ENCODE measurements around the gene PTPRN2.

DNA sequence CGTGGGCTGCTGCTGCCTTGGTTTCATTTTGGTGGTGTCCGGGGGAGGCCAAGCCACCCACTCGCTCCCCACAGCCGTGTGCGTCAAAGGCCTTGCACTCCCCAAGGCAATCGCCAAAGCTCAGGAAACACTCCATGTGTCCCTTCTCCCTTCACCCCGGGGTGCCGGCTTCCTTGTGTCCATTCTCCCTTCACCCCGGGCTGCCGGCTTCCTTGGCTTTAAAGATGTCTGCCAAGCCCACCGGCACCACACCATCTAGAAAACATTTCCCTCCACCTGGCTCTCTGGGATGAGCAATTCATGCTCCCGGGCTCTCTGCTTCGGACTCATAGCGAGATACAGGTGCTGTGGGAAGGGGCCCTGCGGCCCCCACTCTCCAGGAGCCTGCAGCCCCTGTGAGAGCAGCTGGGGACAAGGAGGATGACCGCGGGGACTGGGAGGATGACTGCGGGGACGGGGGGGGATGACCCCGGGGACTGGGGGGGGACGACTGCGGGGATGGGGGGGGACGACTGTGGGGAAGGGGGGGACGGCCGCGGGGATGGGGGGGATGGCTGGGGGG, 928.7 kb downstream of the PTPRN2 start:
- TF ChIP-seq, protein P1, sequence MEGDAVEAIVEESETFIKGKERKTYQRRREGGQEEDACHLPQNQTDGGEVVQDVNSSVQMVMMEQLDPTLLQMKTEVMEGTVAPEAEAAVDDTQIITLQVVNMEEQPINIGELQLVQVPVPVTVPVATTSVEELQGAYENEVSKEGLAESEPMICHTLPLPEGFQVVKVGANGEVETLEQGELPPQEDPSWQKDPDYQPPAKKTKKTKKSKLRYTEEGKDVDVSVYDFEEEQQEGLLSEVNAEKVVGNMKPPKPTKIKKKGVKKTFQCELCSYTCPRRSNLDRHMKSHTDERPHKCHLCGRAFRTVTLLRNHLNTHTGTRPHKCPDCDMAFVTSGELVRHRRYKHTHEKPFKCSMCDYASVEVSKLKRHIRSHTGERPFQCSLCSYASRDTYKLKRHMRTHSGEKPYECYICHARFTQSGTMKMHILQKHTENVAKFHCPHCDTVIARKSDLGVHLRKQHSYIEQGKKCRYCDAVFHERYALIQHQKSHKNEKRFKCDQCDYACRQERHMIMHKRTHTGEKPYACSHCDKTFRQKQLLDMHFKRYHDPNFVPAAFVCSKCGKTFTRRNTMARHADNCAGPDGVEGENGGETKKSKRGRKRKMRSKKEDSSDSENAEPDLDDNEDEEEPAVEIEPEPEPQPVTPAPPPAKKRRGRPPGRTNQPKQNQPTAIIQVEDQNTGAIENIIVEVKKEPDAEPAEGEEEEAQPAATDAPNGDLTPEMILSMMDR (IDR thresholded peaks at IDR 0.05), result no peak
- TF ChIP-seq POLR2A (IDR thresholded peaks at IDR 0.05) (no peak), POLR2AphosphoS5 (IDR thresholded peaks at IDR 0.05) (no peak)
